SK-N-MC (cell line): ENCODE results near the gene ZBTB7C.

Source experiments
- EZH2 ChIP-seq: fragments of 200-600 bp; sonication (generic); IDR thresholded peaks from one replicate; pipeline ENCODE4 v1.6.1; 2017; ENCODE audit warnings: antibody characterized with exemption
- POLR2AphosphoS5 ChIP-seq: IDR thresholded peaks from 2 replicates; pipeline ENCODE4 v1.6.1; 2012; ENCODE audit warnings: mild to moderate bottlenecking, low read depth, low read length, borderline replicate concordance

- TF ChIP-seq POLR2AphosphoS5, result no peak
- no peak for TF ChIP-seq EZH2
Observed at GRCh38 chr18:48160622-48161021, 248.6 kb downstream of the ZBTB7C start.
